COR-L47 (cell line): ENCODE results near the gene LTB4R2.

ENCODE experiments used
- DNase-seq: peaks from one replicate; lab custom pipeline; 2025; lab: John Stamatoyannopoulos, UW

The LTB4R2 gene

DNA sequence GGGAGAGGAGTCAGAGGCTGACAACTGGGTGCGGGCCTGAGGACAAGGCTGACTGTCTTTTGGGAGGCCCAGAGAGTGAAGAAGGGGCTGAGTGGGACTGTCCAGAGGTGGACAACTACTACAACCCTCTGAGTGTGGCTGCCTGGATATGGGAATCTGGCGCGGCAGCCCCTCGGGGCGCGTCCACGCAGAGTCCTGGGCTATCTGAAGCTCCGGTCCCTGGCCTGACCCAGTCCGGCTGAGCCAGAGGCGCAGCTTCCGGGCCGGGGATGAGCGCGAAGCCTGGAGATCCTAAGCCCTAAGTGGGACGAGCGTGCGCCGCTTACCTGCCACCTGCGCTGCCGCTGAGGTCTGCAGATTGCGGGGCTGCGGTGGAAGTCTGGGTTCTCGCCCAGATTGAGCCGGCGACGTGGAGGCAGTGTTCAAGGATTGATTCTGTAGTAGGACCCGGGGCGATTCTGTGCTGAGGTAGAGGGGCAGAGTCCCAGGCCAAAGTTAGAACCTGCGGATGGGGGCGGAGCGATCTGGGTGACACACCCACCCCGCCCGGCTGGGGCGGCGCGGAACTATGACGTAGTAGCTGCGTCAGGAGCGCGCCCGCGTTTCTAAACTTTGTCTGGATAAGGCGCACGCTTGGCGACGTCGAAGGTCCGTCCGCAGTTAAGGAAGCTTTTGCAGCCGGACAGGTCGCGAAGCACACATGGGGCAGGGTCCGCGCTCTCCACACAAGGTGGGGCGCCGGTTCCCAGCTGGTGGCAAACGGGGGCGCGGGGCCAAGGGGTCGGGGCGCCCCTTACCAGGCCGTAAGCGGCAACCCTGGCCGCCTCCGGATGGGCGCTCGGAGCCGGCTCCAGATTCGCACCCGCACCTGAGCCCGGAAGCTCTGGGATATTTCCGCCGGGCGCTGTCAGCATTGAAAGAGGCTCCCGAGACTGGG, 10.4 kb upstream of the LTB4R2 start, which contains the start of the genes DHRS1 and NOP9:
Gene DHRS1, minus strand, starts transcription at position 526 of the 937 bp plus-strand sequence. CDS start 674 bp downstream, outside the sequence.
Gene NOP9, plus strand, starts transcription at position 596 of the 937 bp plus-strand sequence. Its CDS starts 105 bp downstream, at position 701.
- peak; percentile 79 for DNase-seq

DNA sequence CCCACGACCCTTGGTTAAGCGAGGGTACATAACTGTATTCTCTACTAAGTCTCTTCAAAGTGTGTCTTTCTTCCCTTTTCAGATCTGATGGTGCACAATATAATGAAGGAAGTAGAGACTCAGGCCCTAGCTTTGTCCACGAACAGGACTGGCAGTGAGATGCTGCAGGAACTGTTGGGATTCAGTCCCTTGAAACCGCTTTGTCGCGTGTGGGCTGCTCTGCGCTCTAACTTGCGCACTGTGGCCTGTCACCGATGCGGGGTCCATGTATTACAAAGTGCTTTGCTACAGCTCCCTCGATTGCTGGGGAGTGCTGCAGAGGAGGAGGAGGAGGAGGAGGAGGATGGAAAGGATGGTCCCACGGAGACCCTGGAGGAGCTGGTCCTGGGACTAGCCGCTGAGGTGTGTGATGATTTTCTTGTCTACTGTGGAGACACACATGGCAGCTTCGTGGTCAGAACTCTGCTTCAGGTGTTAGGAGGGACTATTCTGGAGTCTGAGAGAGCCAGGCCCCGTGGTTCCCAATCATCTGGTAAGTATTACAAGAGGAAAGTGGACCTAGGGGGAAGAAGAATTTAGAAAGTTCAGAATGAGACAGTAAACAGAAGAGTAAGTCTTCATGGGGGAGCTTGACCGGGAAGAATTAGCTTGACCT, 9.5 kb upstream of the LTB4R2 start:
- no peak for DNase-seq

DNA sequence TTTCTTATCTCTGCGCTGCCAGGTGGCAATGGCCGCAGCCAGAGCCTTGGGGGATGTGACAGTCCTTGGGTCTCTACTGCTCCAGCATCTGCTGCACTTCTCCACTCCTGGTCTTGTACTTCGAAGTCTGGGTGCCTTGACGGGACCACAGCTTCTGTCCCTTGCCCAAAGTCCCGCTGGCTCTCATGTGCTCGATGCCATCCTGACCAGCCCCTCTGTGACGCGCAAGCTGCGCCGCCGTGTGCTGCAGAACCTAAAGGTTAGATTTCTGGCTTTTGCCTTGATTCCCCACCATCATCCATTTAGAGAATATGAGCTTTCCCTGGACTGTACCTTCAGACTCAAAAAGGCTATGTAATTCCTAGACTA, 5.9 kb upstream of the LTB4R2 start:
- no peak for DNase-seq

DNA sequence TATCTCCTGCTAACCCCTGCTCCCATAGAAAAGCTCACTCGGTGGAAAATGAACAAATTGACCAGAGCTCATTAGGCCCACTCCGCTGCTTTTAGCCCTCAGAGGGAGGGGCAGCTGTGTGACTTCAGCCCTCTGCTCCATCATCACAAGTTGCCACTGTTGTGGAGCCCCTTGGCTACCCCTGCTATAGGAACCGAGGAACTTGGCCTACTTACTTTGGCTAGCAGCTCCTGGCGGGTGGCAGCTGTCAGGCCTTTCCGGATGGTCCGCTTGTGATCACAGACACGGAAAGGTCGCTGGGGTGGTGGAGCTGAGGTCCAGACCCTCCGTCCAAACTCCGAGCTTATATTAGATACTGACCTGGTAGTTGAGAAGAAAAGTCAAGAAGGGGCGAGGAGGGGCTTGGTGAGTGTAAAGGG, 2.8 kb upstream of the LTB4R2 start:
- DNase-seq, result no peak

DNA sequence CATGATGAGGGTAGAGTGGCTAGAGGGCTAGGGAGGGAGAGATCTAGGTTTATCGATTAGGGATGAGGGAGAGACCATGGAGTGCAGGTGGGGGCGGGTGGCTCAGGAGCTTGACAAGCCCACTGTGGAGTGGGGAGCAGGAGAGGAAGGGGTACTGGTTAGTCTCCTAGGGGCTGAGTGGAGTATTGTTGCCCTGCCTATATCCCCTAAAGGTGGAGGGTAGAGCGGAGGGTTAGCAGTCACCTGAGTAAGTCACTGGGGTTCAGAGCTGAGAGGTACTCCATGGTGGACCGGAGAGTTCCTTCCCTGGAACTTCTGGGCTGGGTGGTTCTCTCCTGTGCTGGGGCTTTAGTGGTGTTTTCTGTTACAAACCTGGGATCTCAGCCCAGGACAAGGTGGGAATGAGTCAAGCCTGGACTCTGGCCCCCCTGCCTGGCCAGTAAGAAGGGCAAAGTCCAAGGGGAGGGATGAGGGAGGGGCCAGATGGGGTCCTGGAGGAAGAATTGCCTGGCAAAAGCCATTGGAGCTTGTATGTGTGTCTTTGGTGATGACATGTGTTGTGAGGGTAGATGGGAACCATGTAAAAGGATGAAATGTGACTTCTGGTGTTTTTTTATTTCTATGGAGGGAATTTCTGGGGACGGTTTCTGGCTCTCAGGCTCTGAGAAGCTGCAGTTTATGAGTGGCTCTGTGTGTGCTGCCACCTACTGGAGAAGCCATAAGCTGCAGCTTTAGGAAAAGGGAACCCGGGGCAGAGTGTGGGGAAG, 2.2 kb upstream of the LTB4R2 start, which contains the start of gene CIDEB:
Gene CIDEB, minus strand, starts transcription at position 403 of the 767 bp plus-strand sequence. Its CDS starts 119 bp downstream, at position 284.
- DNase-seq, result peak; percentile 37

DNA sequence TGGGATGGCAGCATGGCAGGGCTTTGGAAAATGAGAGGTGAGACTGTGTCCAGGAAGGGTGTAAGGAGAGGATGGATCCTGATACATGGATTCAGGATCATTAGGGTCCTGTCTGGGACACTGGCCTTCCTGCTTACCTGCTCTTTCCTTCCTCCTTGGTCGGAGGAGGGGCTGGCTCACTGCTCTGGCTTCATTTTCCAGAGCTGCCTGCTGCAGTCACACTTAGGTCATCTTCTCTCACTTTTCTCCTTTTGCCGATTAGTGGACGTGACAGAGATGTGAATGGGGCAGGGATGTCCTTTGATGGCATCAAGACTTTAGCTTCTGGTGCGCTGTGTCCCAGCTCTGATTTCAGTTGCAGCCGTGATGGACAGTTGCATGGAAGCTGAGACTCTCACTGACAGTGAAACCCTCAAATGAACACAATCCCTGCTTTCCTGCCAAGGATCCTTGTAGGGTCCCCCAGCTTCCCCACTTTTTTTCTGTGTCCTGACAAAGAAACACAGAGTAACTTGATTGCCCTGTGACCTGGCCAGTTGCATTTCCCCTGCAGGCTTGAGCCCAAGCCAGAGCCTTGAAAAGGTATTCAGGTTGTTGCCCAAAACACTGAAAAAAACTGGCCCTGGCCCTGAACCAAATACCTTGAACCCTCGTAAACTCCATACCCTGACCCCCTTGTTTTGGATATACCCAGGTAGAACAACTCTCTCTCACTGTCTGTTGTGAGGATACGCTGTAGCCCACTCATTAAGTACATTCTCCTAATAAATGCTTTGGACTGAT, 1.4 kb upstream of the LTB4R2 start:
- DNase-seq, result no peak

DNA sequence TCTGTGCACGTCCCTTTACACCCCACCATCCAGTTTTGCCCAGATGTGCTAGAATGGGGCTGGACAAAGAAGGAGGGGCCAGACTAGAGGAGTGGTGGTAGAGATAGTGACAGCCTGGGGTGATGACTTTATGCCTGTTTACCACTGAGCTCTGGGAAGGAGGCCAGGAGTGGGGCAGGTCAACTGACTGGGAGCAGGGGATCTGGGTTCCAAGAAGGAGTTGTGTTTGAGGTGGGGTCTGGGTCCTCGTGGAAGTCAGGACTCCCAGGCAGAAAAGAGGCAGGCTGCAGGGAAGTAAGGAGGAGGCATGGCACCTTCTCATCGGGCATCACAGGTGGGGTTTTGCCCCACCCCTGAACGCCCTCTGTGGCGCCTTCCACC, 315 bp downstream of the LTB4R2 start:
- DNase-seq, result no peak

DNA sequence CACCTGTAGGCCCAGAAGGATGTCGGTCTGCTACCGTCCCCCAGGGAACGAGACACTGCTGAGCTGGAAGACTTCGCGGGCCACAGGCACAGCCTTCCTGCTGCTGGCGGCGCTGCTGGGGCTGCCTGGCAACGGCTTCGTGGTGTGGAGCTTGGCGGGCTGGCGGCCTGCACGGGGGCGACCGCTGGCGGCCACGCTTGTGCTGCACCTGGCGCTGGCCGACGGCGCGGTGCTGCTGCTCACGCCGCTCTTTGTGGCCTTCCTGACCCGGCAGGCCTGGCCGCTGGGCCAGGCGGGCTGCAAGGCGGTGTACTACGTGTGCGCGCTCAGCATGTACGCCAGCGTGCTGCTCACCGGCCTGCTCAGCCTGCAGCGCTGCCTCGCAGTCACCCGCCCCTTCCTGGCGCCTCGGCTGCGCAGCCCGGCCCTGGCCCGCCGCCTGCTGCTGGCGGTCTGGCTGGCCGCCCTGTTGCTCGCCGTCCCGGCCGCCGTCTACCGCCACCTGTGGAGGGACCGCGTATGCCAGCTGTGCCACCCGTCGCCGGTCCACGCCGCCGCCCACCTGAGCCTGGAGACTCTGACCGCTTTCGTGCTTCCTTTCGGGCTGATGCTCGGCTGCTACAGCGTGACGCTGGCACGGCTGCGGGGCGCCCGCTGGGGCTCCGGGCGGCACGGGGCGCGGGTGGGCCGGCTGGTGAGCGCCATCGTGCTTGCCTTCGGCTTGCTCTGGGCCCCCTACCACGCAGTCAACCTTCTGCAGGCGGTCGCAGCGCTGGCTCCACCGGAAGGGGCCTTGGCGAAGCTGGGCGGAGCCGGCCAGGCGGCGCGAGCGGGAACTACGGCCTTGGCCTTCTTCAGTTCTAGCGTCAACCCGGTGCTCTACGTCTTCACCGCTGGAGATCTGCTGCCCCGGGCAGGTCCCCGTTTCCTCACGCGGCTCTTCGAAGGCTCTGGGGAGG, 985 bp downstream of the LTB4R2 start, which contains the start of gene LTB4R:
Gene LTB4R, plus strand, starts transcription at position 857 of the 959 bp plus-strand sequence. CDS start 4,150 bp downstream, outside the sequence.
- DNase-seq, result peak; percentile 87

DNA sequence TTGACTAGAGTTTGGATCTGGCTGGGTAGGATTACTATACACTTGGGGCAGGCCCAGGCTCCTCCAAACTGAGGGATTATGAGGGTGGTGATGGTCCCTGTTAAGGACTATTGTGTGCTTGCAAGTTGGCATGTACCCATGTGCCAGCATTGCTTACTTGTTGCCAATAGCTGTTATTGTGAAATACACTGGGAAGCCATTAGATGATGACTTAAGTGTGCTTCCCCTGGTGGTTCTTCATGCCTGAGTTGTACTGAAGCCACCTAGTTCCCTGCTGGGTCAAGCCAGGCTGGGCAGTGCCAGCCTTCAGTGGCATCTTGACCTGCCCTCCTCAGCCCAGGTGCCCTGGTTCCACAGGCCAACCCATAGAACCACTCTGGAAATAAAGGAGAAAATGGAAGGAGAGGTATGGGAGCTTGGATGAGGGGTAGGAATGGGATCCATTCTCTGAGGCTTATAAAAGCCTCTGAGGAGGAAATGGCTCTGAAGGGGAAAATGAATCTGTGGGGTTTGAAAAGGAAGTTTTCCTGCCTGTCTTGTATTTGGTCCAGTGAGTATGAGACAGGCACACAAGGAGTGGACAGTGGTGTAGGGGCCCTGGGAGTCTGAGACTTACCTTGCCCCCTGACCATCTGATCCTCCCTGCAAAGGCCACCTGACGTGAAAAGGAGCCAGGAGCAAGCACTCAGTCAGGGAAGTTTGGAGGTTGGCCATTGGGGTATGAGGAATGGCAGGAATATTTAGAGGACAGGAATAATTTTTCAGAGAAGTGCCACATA, 2.1 kb downstream of the LTB4R2 start:
- DNase-seq, result peak; percentile 8

DNA sequence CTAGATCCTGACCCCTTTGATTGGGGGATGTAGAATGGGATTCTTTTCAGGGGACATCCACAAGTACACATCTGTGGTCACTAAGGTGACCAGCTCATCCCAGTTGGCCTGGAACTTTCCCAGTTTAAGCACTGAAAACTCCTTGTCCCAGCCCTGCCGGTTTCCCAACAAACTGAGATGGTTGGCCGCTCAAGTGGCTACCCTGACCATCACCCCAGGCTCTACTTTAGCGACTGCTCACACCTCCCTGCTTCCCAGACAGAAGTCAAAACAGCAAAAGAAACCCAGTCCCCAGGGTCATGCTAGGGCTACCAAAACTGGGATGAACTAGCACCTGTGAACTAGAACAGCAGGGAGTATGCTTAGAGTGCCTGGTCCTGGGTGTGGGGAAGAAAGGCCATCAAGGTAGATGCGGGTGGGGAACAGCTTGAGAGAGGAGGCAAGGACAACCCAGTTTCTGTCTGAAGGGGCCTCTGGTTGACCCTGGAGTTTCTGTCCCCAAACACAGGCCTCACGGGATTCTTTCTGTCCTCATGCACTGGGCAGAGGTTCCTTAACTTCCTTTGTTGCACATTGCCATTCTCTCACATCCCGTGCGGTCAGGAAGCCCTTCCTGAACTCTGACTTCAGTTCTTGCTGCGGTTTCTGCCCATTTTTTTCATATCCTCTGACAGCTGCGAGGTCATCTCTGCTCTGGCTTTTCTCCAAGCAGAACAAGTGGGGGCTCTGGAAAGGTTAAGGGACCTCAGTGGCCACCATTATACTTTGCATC, 3.0 kb downstream of the LTB4R2 start:
- DNase-seq, result no peak

DNA sequence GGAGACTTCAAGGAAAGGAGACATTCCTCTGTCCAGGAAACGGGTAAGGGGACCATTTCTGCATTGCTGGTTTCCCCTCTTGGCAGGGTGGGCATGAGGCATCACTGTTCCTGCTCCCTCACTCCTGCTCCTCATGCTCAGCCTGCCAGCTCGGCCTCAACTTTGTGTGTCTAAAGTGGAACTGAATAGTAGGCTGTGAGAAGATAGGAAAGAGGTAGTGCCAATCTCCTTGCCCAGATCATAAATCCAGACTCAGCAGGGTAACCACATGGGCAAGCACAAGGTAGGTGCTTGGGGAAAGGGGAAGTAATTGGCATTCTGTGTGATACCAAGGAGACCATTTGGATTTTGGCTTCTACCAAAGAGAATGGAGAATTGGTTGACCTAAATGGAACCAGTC, 4.0 kb downstream of the LTB4R2 start:
- DNase-seq, result no peak

DNA sequence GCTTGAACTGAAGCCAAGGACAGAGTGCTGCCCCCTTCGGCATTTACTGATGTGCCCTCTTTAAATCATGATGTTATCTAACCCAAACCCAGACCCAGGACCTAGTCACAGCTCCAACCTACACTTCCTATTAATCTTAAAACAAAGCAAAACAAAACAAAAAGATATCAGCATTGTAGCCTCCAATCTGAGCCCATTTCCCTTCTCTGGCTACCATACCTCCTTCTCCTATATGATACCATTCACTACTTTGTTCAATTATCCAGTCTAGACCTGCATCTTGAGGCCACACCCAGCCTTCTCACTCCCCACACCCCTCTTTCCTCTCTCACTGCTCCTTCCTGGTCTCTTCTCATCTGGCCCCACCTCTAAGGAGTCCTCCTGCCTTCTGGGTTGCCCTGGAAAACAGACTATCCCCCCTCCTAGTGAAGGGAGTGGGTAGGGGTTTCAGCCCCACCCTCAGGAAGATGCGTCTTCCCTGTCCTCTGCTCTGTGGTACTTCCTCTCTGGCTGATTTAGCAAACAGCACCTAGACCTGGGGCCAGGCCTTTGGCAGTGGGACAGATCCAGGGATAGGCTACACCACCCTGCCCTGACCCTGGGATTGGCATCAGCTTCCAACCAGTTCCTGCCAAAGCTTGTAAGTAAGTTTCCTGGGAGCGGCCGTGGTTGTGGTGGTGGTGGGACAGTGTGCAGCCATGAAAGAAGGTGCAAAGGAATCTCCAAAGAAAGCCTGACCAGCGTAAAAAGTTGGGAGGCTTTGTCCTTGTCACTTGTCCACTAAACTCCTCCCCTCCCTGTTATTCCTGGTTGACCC, 4.6 kb downstream of the LTB4R2 start:
- DNase-seq, result no peak

DNA sequence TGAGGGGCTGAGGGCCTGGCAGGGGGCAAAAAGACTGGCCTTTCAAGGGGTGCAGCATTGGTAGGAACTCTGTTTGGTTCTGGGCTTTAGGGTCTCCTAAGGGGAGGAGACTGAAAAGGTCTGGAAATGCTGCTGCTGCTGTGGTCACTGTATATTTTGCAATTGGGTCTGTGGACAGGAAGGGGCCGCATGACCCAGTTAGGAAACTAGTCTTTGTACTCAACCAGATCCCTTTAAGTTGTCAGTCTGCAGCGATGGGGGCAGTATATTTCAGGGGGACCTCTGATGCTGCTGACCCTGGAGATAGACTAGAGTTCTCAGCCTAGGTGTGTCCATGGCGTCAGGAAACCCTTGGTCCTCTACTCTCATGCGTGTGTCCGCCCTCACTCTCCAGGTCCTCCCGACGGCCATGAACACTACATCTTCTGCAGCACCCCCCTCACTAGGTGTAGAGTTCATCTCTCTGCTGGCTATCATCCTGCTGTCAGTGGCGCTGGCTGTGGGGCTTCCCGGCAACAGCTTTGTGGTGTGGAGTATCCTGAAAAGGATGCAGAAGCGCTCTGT, 5.4 kb downstream of the LTB4R2 start:
- DNase-seq, result no peak

DNA sequence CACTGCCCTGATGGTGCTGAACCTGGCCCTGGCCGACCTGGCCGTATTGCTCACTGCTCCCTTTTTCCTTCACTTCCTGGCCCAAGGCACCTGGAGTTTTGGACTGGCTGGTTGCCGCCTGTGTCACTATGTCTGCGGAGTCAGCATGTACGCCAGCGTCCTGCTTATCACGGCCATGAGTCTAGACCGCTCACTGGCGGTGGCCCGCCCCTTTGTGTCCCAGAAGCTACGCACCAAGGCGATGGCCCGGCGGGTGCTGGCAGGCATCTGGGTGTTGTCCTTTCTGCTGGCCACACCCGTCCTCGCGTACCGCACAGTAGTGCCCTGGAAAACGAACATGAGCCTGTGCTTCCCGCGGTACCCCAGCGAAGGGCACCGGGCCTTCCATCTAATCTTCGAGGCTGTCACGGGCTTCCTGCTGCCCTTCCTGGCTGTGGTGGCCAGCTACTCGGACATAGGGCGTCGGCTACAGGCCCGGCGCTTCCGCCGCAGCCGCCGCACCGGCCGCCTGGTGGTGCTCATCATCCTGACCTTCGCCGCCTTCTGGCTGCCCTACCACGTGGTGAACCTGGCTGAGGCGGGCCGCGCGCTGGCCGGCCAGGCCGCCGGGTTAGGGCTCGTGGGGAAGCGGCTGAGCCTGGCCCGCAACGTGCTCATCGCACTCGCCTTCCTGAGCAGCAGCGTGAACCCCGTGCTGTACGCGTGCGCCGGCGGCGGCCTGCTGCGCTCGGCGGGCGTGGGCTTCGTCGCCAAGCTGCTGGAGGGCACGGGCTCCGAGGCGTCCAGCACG, 6.1 kb downstream of the LTB4R2 start:
- DNase-seq, result no peak

DNA sequence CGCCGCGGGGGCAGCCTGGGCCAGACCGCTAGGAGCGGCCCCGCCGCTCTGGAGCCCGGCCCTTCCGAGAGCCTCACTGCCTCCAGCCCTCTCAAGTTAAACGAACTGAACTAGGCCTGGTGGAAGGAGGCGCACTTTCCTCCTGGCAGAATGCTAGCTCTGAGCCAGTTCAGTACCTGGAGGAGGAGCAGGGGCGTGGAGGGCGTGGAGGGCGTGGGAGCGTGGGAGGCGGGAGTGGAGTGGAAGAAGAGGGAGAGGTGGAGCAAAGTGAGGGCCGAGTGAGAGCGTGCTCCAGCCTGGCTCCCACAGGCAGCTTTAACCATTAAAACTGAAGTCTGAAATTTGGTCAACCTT, 6.6 kb downstream of the LTB4R2 start:
- no peak for DNase-seq

DNA sequence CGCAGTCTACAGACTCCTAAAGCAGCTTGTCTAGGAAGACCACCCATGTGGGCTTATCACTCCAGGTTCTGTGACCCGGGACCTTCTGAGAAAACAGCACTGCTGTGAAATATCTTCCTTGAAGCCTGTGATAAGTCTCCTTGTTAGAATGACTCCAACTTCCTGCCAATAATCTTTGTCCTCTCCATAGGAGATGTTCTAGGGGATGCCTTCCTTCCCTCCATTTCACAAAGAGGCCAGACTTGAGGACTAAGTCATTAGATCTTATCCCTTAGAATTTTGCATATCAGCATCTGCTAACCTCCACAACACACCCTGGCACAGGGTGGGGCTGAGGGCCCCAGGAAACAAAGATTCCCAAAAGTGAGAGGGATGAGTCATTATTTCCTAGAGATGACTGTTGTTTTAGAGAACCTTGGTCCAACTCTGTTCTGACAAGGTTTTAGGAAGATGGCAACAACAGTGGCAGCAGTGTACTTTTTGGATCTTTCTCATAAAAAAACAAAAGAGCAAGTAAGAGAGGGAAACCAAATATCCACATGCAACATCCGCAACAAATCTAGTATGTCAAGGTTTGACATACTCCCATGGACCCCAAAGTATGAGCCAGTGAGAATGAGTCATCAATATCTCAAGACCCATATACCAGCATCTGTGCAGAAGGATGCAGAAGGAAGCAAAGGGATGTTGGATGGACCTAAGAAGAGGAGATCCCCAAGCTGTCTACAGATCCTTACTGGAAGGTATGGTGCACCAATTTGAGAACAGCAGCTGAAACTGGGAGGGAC, 7.4 kb downstream of the LTB4R2 start:
- DNase-seq, result no peak
